Measurements from ENCODE around the gene CHADL. TPM values are rescaled to one million over a fixed set of nuclear protein-coding genes. Genes with fewer than 3 reads are reported as not detected.

Gene CHADL, protein sequence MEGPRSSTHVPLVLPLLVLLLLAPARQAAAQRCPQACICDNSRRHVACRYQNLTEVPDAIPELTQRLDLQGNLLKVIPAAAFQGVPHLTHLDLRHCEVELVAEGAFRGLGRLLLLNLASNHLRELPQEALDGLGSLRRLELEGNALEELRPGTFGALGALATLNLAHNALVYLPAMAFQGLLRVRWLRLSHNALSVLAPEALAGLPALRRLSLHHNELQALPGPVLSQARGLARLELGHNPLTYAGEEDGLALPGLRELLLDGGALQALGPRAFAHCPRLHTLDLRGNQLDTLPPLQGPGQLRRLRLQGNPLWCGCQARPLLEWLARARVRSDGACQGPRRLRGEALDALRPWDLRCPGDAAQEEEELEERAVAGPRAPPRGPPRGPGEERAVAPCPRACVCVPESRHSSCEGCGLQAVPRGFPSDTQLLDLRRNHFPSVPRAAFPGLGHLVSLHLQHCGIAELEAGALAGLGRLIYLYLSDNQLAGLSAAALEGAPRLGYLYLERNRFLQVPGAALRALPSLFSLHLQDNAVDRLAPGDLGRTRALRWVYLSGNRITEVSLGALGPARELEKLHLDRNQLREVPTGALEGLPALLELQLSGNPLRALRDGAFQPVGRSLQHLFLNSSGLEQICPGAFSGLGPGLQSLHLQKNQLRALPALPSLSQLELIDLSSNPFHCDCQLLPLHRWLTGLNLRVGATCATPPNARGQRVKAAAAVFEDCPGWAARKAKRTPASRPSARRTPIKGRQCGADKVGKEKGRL
- total RNA-seq (2022; extraction: Qiagen RNA extraction): not detected in 5 replicates

DNA sequence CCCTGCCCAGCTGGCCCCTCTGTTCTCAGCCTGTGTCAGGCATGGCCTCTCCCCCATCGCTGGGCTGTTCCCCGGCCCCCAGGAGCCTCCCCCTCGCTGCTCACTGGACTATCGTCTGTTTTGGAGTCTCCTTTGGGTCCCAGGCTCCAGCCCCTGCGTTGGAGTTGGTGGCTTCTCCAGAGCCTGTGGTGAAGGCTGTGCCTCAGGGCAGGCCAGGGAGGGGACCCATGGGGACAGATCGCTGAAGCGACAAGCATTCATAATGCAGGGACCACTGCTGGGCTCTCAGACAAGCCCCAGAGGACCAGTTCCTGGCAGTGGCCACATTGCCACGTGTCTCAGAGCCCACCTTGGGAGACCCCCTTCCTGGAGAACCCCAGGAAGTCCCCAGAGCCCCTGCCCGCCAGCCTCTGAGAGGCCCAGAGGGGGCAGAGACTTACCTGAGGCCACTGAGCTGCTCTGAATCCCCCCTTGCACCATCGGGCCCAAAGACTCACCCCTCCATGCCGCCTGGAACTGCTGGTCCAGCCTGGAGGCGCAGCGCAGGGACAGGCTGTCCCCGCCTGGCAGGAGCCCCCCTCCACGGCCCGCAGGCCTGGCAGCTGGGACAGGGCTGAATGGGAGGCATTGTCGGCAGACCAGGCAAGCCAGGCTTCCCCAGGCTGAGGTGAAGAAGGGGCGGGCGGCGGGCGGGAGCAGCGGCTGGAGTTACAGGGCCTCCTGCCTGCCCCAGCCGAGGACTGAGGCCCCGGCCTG is at the start of gene CHADL:
TSS of gene CHADL (minus strand) at position 555 of the 756 bp plus-strand sequence. CDS start at position 505, 50 bp downstream.

DNA sequence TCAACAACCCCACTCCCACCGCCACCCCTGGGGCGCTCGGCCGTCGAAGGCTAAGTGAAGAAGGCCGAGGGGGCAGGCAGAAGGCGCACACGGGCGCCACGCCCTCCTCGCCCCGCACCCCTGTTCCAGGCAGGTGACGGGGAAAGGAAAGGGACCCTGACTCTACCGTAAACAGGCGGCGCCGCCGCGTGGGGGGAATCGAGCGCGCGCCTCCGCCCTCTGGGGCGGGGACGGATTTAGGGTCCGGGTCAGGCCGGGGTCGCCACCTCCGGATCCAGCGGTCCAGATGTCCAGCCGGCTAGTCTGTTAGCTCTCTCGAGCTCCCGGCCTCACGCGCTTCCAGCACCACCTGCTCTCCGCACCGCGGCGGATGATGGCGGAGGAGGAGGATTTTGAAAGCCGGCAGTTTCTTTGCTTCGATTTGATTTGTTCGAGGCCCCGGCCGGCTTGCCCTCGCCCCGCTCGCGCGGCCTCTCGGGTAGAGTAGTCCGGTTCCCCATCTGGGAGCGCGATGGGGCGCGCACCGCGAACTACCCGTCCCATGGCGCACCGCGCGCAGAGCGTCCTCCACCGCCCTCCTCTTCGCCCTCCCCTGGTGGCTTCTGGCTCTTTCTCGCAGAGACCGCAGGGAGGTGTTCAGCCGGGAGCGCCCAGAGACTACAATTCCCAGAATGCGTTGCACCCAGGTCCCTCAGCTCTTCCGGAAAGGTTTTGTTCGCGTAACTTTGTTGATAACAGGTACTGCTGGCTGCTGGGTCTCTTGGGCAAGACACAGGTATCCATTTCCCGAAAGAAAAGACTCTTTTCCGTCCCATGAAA is 45.3 kb upstream of the CHADL start, which contains the start of gene RANGAP1:
TSS of gene RANGAP1 (minus strand) at position 368 of the 819 bp plus-strand sequence. CDS start 5,143 bp downstream, outside the sequence.

DNA sequence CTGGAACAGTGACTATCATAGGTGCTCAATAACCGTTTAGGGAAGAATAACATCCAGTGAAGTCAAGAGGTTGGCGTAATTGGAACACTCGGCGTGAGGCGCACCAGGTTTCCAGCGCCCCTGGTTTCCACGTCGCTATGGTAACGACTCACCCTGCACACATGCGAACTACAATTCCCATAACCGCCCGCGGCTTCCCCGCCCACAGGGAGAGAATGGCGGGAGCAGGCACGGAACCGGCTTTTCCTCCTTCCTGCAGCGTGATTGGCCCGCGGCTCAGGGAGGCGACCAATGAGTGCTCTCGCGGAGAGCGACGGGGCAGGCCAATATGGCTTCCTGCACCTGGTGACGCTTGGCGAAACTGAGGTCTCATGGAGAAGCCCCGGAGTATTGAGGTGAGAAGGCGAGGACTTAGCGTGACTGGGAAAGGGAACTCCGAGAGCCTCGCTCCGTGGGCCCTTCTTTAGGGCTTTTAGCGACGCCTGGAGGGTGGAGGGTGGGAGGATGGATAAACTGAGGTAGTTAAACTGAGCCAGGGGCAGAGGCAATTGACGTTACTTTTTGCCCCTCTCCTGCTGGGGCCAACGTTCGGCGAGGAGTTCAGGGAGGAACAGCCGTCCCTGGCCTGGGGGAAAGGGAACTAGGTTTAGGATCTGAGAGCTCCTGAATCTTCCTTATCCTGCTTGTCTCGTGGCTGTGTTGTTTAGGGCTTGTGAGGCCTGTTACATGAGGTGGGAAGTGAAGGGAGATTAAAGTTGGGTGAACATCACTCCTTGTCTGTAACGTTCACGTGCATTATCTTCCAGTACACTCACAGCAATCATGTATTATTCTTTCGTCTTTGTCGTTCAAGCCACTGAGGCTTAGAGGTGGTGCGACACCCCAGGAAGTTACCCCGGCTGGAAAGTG is 35.5 kb downstream of the CHADL start, which contains the start of gene L3MBTL2:
TSS of gene L3MBTL2 (plus strand) at position 321 of the 909 bp plus-strand sequence. CDS start at position 372, 51 bp downstream.

Other genes starting within 250 kb of the CHADL start
- 15.4 to 30.1 TPM (median 19.7 TPM) in 5 replicates for gene EP300, start 148.3 kb downstream of the CHADL start, total RNA-seq (2022; extraction: Qiagen RNA extraction)
- 17.7 to 22.3 TPM (median 18.2 TPM) in 5 replicates for gene L3MBTL2, start 35.6 kb downstream of the CHADL start, total RNA-seq (2022; extraction: Qiagen RNA extraction)
- gene RANGAP1, start 45.3 kb upstream of the CHADL start, total RNA-seq (2022; extraction: Qiagen RNA extraction): 82.5 to 88.1 TPM (median 83.1 TPM) in 5 replicates
- 20.5 to 22.9 TPM (median 22.4 TPM) in 5 replicates for gene ZC3H7B, start 60.6 kb upstream of the CHADL start, total RNA-seq (2022; extraction: Qiagen RNA extraction)
- 0.99 to 1.2 TPM (median 1.1 TPM) in 5 replicates for gene TEF, start 141.0 kb upstream of the CHADL start, total RNA-seq (2022; extraction: Qiagen RNA extraction)
- gene TOB2, start 205.9 kb upstream of the CHADL start, total RNA-seq (2022; extraction: Qiagen RNA extraction): 22.2 to 26.2 TPM (median 24.3 TPM) in 5 replicates
- 56.7 to 74.3 TPM (median 61.5 TPM) in 5 replicates for gene PHF5A, start 227.8 kb upstream of the CHADL start, total RNA-seq (2022; extraction: Qiagen RNA extraction)
- 45.5 to 53.8 TPM (median 48.6 TPM) in 5 replicates for gene ACO2, start 228.2 kb upstream of the CHADL start, total RNA-seq (2022; extraction: Qiagen RNA extraction)